B cell (primary cell): ENCODE results near the gene HOTAIR. TPM values are rescaled to one million over a fixed set of nuclear protein-coding genes. Genes with fewer than 3 reads are reported as not detected.

Experiments
- ATAC-seq: fragments of 200-7000 bp; cut with Tn5 transposase; one replicate; pipeline ENCODE4 v1.10.0; 2021; ENCODE audit warnings: low read depth, mild to moderate bottlenecking, moderate number of reproducible peaks, moderate library complexity
- CTCF ChIA-PET: fragments of 350-600 bp; sonication (Branson Sonifier 250); formaldehyde crosslinking; loops from one replicate; lab custom pipeline; 2021; ENCODE audit warnings: antibody characterized with exemption, inconsistent platforms; lab: Charles Lee
- POLR2A ChIA-PET: fragments of 350-600 bp; sonication (Branson Sonifier 250); formaldehyde crosslinking; loops from one replicate; lab custom pipeline; 2021; ENCODE audit warnings: antibody characterized with exemption; lab: Charles Lee
- DNase-seq: peaks from one replicate; pipeline ENCODE4 v3.0.0; 2013
- H2AFZ ChIP-seq: 2 replicates; pipeline ENCODE4 v1.6.1; 2012; ENCODE audit warnings: mild to moderate bottlenecking, low read depth, low read length; ENCODE audit not compliant: insufficient read depth, poor library complexity, severe bottlenecking
- H3K27ac ChIP-seq, 2 donors: 1 replicate in 1 of 2; 2 replicates in 1 of 2; pipeline ENCODE4 v1.5.1; 2012 to 2013; ENCODE audit warnings: low read length in 2 of 2, mild to moderate bottlenecking in 2 of 2, moderate library complexity in 1 of 2
- H3K27me3 ChIP-seq, 4 experiments: fragments of 200-600 bp in 1 of 4; sonication (generic) in 1 of 4; replicated peaks in 1 of 4; 1 replicate in 2 of 4; 2 replicates in 2 of 4; pipeline versions ENCODE4 v1.6.1 to v1.7.0; 2013 to 2016; ENCODE audit warnings: low read length in 3 of 4, mild to moderate bottlenecking in 2 of 4, mixed read lengths in 1 of 4, moderate library complexity in 1 of 4; ENCODE audit not compliant: insufficient read depth in 4 of 4, control insufficient read depth in 3 of 4; ENCODE audit errors: control extremely low read depth in 1 of 4
- H3K36me3 ChIP-seq, 2 experiments: replicated peaks in 1 of 2; 1 replicate in 1 of 2; 2 replicates in 1 of 2; pipeline versions ENCODE4 v1.6.1 to v1.7.1; 2013; ENCODE audit warnings: low read length in 1 of 2; ENCODE audit not compliant: insufficient read depth in 2 of 2, control insufficient read depth in 1 of 2; ENCODE audit errors: control extremely low read depth in 1 of 2, extremely low read depth in 1 of 2
- H3K4me1 ChIP-seq, 2 donors: fragments of 200-600 bp in 1 of 2; sonication (generic) in 1 of 2; 1 replicate in 1 of 2; 2 replicates in 1 of 2; pipeline versions ENCODE4 v1.5.1 to v1.6.1; 2013 to 2017; ENCODE audit warnings: low read length in 2 of 2; ENCODE audit not compliant: control insufficient read depth in 2 of 2, insufficient read depth in 2 of 2
- H3K4me2 ChIP-seq: replicated peaks from 2 replicates; pipeline ENCODE3; 2012; ENCODE audit warnings: mild to moderate bottlenecking, low read depth, low read length; ENCODE audit not compliant: poor library complexity, severe bottlenecking
- H3K4me3 ChIP-seq, 5 experiments: fragments of 200-600 bp in 1 of 5; sonication (generic) in 1 of 5; 1 replicate in 3 of 5; 2 replicates in 2 of 5; pipeline versions ENCODE4 v1.5.1 to v1.7.0; 2011 to 2016; ENCODE audit warnings: low read length in 4 of 5, mild to moderate bottlenecking in 4 of 5, low read depth in 2 of 5, control low read depth in 1 of 5, moderate library complexity in 1 of 5; ENCODE audit not compliant: insufficient read depth in 1 of 5; ENCODE audit errors: control extremely low read depth in 1 of 5, extremely low read depth in 1 of 5
- H3K79me2 ChIP-seq: fragments of 200-600 bp; sonication (generic); one replicate; pipeline ENCODE4 v1.6.0; 2016; ENCODE audit warnings: low read length; ENCODE audit not compliant: control insufficient read depth, insufficient read depth
- H3K9ac ChIP-seq: fragments of 200-600 bp; sonication (generic); 2 replicates; pipeline ENCODE4 v1.6.1; 2017; ENCODE audit warnings: mild to moderate bottlenecking, low read length, moderate library complexity
- H3K9me3 ChIP-seq, 3 donors: one replicate each; pipeline versions ENCODE4 v1.6.1 to v1.7.1; 2013; ENCODE audit warnings: low read length in 2 of 3; ENCODE audit not compliant: control insufficient read depth in 2 of 3, insufficient read depth in 1 of 3; ENCODE audit errors: control extremely low read depth in 1 of 3
- H4K20me1 ChIP-seq: 2 replicates; pipeline ENCODE4 v1.6.0; 2012; ENCODE audit warnings: mild to moderate bottlenecking, low read length; ENCODE audit not compliant: insufficient read depth, control insufficient read depth, poor library complexity, severe bottlenecking
- H3K27ac Mint-ChIP-seq: one replicate; pipeline ENCODE4 v1.8.0; 2021; ENCODE audit warnings: mixed read lengths
- H3K27me3 Mint-ChIP-seq: one replicate; pipeline ENCODE4 v1.8.0; 2021; ENCODE audit warnings: mixed read lengths
- H3K4me1 Mint-ChIP-seq: one replicate; pipeline ENCODE4 v1.8.0; 2021; ENCODE audit warnings: mixed read lengths
- H3K4me3 Mint-ChIP-seq: one replicate; pipeline ENCODE4 v1.8.0; 2021; ENCODE audit warnings: mixed read lengths
- H3K9me3 Mint-ChIP-seq: one replicate; pipeline ENCODE4 v1.8.0; 2022; ENCODE audit warnings: mixed read lengths; ENCODE audit not compliant: insufficient read depth
- CTCF ChIP-seq: fragments of 200-600 bp; IDR thresholded peaks from one replicate; pipeline ENCODE4 v1.8.0; 2022; ENCODE audit warnings: antibody characterized with exemption, mild to moderate bottlenecking
- EZH2 ChIP-seq: IDR thresholded peaks from 2 replicates; pipeline ENCODE4 v1.6.1; 2012; ENCODE audit warnings: borderline replicate concordance, low read depth, mild to moderate bottlenecking, moderate library complexity, low read length; ENCODE audit not compliant: insufficient read depth, poor library complexity, severe bottlenecking
- whole genome bisulfite sequencing: methylation state at CpG from one replicate; pipeline ENCODE4 v1.1.5; 2013; ENCODE audit warnings: missing lambda C conversion rate; ENCODE audit not compliant: insufficient coverage; 5-methylcytosine and 5-hydroxymethylcytosine counted together
- intact Hi-C: fragments of 100-400 bp; cut with micrococcal nuclease; formaldehyde crosslinking; loops from one replicate; pipeline ENCODE4 v1.10.0; 2022
- polyA plus RNA-seq: library from polyadenylated mRNA; depleted of rRNA; stranded (reverse); fragments of >200 nt; gene quantifications from 2 replicates; pipeline ENCODE4 v1.2.3, GENCODE V29; 2012
- total RNA-seq, 2 donors: library from RNA; stranded (reverse); fragments of 120-200 nt in 1 of 2; gene quantifications; 1 replicate in 1 of 2; 2 replicates in 1 of 2; pipeline versions ENCODE4 v1.2.3 to v1.2.4, GENCODE V29; 2013 to 2022

HOTAIR gene
- total and polyA plus RNA-seq, 2 donors (not counting 1 experiment from before 2014, with no cell fraction given): not detected

DNA sequence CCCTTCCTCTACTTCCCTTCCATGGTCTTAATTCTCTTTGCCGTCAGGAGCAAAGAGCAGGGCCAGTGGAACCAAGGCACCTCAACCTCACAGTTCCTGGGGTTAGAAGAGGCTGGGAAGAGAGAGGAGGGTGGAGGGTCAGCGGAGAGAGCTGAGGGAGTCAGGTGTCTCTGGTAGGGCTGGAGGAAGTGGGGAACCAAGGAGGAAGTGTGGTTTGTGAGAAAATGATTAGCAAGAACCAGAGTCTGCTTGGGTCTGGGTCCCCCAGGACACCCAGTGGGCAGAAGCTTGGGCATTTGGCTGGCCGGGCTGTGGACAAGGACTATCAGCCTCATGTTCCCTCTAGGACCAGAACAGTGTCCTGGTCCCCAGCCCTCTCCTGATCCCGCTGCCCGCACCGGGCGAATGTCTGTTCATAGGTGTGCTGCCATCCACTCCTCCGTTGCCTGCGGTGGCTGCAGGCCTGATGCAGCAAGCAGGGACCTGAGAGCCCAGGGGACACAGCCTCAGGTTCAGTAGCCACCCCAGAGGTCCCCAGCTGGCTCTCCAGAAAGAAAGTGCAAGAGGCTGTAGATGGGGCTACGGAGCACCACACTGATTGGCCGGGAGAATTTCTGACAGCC, 17.7 kb downstream of the HOTAIR start:
- Mint-ChIP-seq H3K9me3 (no peaks in the 10 kb centered on the region), H3K4me1 (peaks cover 15% of the 10 kb centered on the region), H3K27me3 (peaks cover 79% of the 10 kb centered on the region), H3K27ac (peak overlapping the region; percentile 68), H3K4me3 (no peak overlapping the region)
- Histone ChIP-seq H3K4me1 (peaks cover 16 to 48% of the 10 kb centered on the region in 2 donors), H3K79me2 (no peaks in the 10 kb centered on the region), H3K4me3 (no peak overlapping the region), H3K36me3 (no peaks in the 10 kb centered on the region), H4K20me1 (no peaks in the 10 kb centered on the region), H3K4me2 (peak overlapping the region; percentile 27), H3K27me3 (peaks cover 1 to 99% (median 88%) of the 10 kb centered on the region in 4 experiments), H3K9me3 (peaks cover 0 to 86% (median 10%) of the 10 kb centered on the region in 3 donors), H3K27ac (no peak overlapping the region), H3K9ac (no peak overlapping the region), H2AFZ (no peak overlapping the region)
- ATAC-seq (no peak), DNase-seq (peak; percentile 44)
- TF ChIP-seq CTCF: no peak
- TF ChIP-seq EZH2: no peak
- ChIA-PET POLR2A (no interaction called here), CTCF (no interaction called here)
- intact Hi-C loops: no loop called here
- 3% methylated on average over 10 of the region's 11 CpGs for WGBS

GRCh38 chr12:53956251-53956887, 18.4 kb downstream of the HOTAIR start:
- no peaks in the 10 kb centered on the region for H3K9me3 Mint-ChIP-seq
- no peak overlapping the region for H3K4me3 Mint-ChIP-seq
- peaks cover 0 to 99% (median 89%) of the 10 kb centered on the region in 4 experiments for H3K27me3 ChIP-seq
- peaks cover 76% of the 10 kb centered on the region for H3K27me3 Mint-ChIP-seq
- ChIA-PET CTCF (no interaction called here), POLR2A (no interaction called here)
- H3K4me1 Mint-ChIP-seq: peaks cover 15% of the 10 kb centered on the region
- H3K27ac Mint-ChIP-seq: peak overlapping the region; percentile 61
- TF ChIP-seq CTCF: no peak
- TF ChIP-seq EZH2: no peak
- no peaks in the 10 kb centered on the region for H3K79me2 ChIP-seq
- no peak for ATAC-seq
- intact Hi-C loops: no loop called here
- DNase-seq: peak; percentile 45
- H3K4me2 ChIP-seq: peak overlapping the region; percentile 27
- no peak overlapping the region for H2AFZ ChIP-seq
- H4K20me1 ChIP-seq: no peaks in the 10 kb centered on the region
- no peak overlapping the region for H3K27ac ChIP-seq
- peaks cover 0 to 87% (median 11%) of the 10 kb centered on the region in 3 donors for H3K9me3 ChIP-seq
- WGBS: 4% methylated on average over 23 of the region's 25 CpGs
- H3K36me3 ChIP-seq: no peaks in the 10 kb centered on the region
- no peak overlapping the region for H3K9ac ChIP-seq
- H3K4me1 ChIP-seq: peaks cover 16 to 48% of the 10 kb centered on the region in 2 donors
- H3K4me3 ChIP-seq: no peak overlapping the region
